HEK293 (cell line): ENCODE measurements around the gene ACSM5.
"Not testable (repeated sequence)": the region's sequence is repeated elsewhere in the genome, so short reads cannot be mapped to it uniquely, and the experiment has no call there.

Experiments used
- CTCF ChIA-PET: fragments of 350-600 bp; formaldehyde crosslinking; extraction: SDS; loops from one replicate; lab custom pipeline; 2021; ENCODE audit warnings: antibody characterized with exemption; lab: Yijun Ruan, JAX
- POLR2A ChIA-PET: fragments of 300-600 bp; formaldehyde crosslinking; extraction: SDS; loops from one replicate; lab custom pipeline; 2020; ENCODE audit warnings: antibody characterized with exemption, inconsistent platforms; lab: Yijun Ruan, JAX
- H3K27ac ChIP-seq: fragments of 200-500 bp; sonication (Bioruptor generic); 2 replicates; pipeline ENCODE4 v1.5.1; 2014; ENCODE audit warnings: low read depth, low read length, control low read depth, inconsistent platforms; ENCODE audit errors: extremely low read depth
- H3K36me3 ChIP-seq, 2 experiments: fragments of 200-500 bp in 1 of 2; sonication (Bioruptor generic) in 1 of 2; 1 replicate in 1 of 2; 2 replicates in 1 of 2; pipeline ENCODE4 v1.5.1; 2014 to 2017; ENCODE audit warnings: inconsistent platforms in 2 of 2, low read length in 2 of 2; ENCODE audit not compliant: control insufficient read depth in 2 of 2, insufficient read depth in 1 of 2
- H3K4me1 ChIP-seq: fragments of 200-500 bp; sonication (Bioruptor generic); 2 replicates; pipeline ENCODE4 v1.5.1; 2014; ENCODE audit warnings: mild to moderate bottlenecking, low read length, inconsistent platforms; ENCODE audit not compliant: control insufficient read depth, insufficient read depth
- H3K4me3 ChIP-seq: 2 replicates; pipeline ENCODE4 v1.5.1; 2011; ENCODE audit warnings: low read depth, mild to moderate bottlenecking, control low read depth, low read length, moderate library complexity
- H3K9me3 ChIP-seq: fragments of 200-500 bp; sonication (Bioruptor generic); 2 replicates; pipeline ENCODE4 v1.5.1; 2014; ENCODE audit warnings: low read depth, low read length, inconsistent platforms; ENCODE audit not compliant: control insufficient read depth, insufficient read depth
- BCL11B ChIP-seq: fragments of 450-650 bp; formaldehyde crosslinking; IDR thresholded peaks from 2 replicates; pipeline ENCODE4 v1.5.1; 2016; ENCODE audit warnings: low read depth, missing biosample characterization, missing genetic modification characterization
- KLF9 ChIP-seq: fragments of 450-650 bp; formaldehyde crosslinking; IDR thresholded peaks from 2 replicates; pipeline ENCODE4 v1.5.1; 2016; ENCODE audit warnings: missing biosample characterization, missing genetic modification characterization, low read depth
- ZBTB26 ChIP-seq: fragments of 450-650 bp; formaldehyde crosslinking; optimal IDR thresholded peaks from 2 replicates; pipeline ENCODE3; 2016; ENCODE audit warnings: missing biosample characterization, mild to moderate bottlenecking, missing genetic modification characterization
- ZBTB7A ChIP-seq: fragments of 450-650 bp; formaldehyde crosslinking; IDR thresholded peaks from 2 replicates; pipeline ENCODE4 v1.5.1; 2016; ENCODE audit warnings: low read depth, missing biosample characterization, missing genetic modification characterization
- ZNF366 ChIP-seq: fragments of 450-650 bp; formaldehyde crosslinking; conservative IDR thresholded peaks from 2 replicates; pipeline ENCODE4 v1.5.1; 2016; ENCODE audit warnings: missing biosample characterization, missing genetic modification characterization
- ZNF423 ChIP-seq: fragments of 450-650 bp; formaldehyde crosslinking; IDR thresholded peaks from 2 replicates; pipeline ENCODE4 v1.5.1; 2016; ENCODE audit warnings: missing biosample characterization, missing genetic modification characterization
- ZNF513 ChIP-seq: fragments of 450-650 bp; IDR thresholded peaks from 2 replicates; pipeline ENCODE4 v1.5.1; 2018; ENCODE audit warnings: missing biosample characterization, missing genetic modification characterization
- ZNF560 ChIP-seq: fragments of 450-650 bp; formaldehyde crosslinking; IDR thresholded peaks from 2 replicates; pipeline ENCODE4 v1.5.1; 2017; ENCODE audit warnings: missing biosample characterization, missing genetic modification characterization, borderline replicate concordance
- ZNF654 ChIP-seq: fragments of 450-650 bp; formaldehyde crosslinking; IDR thresholded peaks from 2 replicates; pipeline ENCODE4 v1.5.1; 2016; ENCODE audit warnings: low read depth, missing biosample characterization, missing genetic modification characterization
- ZSCAN30 ChIP-seq: fragments of 450-650 bp; IDR thresholded peaks from 2 replicates; pipeline ENCODE4 v1.5.1; 2018; ENCODE audit warnings: missing biosample characterization, mild to moderate bottlenecking, missing genetic modification characterization, moderate library complexity

ACSM5 gene

GRCh38 chr16:20429499-20429898 lies 20.2 kb downstream of the ACSM5 start:
- H3K36me3 ChIP-seq, H3K4me3 ChIP-seq, H3K4me1 ChIP-seq, POLR2A ChIA-PET, H3K27ac ChIP-seq, H3K9me3 ChIP-seq: not testable (repeated sequence)
- CTCF ChIA-PET: interaction anchor here (0.5 kb wide), 1 partner anchor 24 kb away, joined by 3 read pairs; no protein-coding TSS in a partner anchor

- H3K36me3 ChIP-seq, POLR2A ChIA-PET: not testable (repeated sequence)
- TF ChIP-seq ZNF366 (tag by site-specific recombination): peak; percentile 61; the same call in 1 of the 2 replicates
- TF ChIP-seq, all 188 proteins: peak for 1; not testable (repeated sequence) for 187
- H3K9me3 ChIP-seq, H3K27ac ChIP-seq, H3K4me1 ChIP-seq, CTCF ChIA-PET, H3K4me3 ChIP-seq: not testable (repeated sequence)
Observed at GRCh38 chr16:20430480-20430879, 21.1 kb downstream of the ACSM5 start.

GRCh38 chr16:20430948-20431347 lies 21.6 kb downstream of the ACSM5 start:
- H3K9me3 ChIP-seq: no peaks in the 10 kb centered on the region
- no peaks in the 10 kb centered on the region for H3K4me1 ChIP-seq
- POLR2A ChIA-PET: no interaction called here
- TF ChIP-seq ZBTB7A (tag by site-specific recombination) (no peak), BCL11B (no peak), ZSCAN30 (no peak), ZNF513 (tag by site-specific recombination) (no peak), KLF9 (tag by site-specific recombination) (no peak), ZBTB26 (no peak), ZNF654 (tag by site-specific recombination) (no peak), ZNF560 (no peak), ZNF423 (tag by site-specific recombination) (no peak)
- TF ChIP-seq, all 188 proteins: peak for 0
- Histone ChIP-seq H3K36me3 (no peaks in the 10 kb centered on the region), H3K4me3 (no peak overlapping the region), H3K27ac (no peak overlapping the region)
- CTCF ChIA-PET: no interaction called here

GRCh38 chr16:20438950-20439349 lies 29.6 kb downstream of the ACSM5 start:
- POLR2A ChIA-PET, H3K27ac ChIP-seq, H3K4me1 ChIP-seq, CTCF ChIA-PET, H3K36me3 ChIP-seq, H3K4me3 ChIP-seq, H3K9me3 ChIP-seq: not testable (repeated sequence)

GRCh38 chr16:20439820-20440231 lies 30.5 kb downstream of the ACSM5 start:
- POLR2A ChIA-PET, H3K27ac ChIP-seq, H3K9me3 ChIP-seq, H3K36me3 ChIP-seq, CTCF ChIA-PET, H3K4me1 ChIP-seq, H3K4me3 ChIP-seq: not testable (repeated sequence)

GRCh38 chr16:20440731-20441130 lies 31.4 kb downstream of the ACSM5 start:
- CTCF ChIA-PET: interaction anchor here (0.5 kb wide), 1 partner anchor 236 kb away, joined by 4 read pairs; no protein-coding TSS in a partner anchor
- H3K4me3 ChIP-seq, H3K9me3 ChIP-seq, POLR2A ChIA-PET, H3K36me3 ChIP-seq, H3K4me1 ChIP-seq, H3K27ac ChIP-seq: not testable (repeated sequence)
